ENCODE measurements around the gene MS4A7. TPM values are rescaled to one million over a fixed set of nuclear protein-coding genes. Genes with fewer than 3 reads are reported as not detected.

Gene MS4A7
- polyA plus RNA-seq, 1 of the 3 experiments (the other 2 are of a cell fraction): not detected

DNA sequence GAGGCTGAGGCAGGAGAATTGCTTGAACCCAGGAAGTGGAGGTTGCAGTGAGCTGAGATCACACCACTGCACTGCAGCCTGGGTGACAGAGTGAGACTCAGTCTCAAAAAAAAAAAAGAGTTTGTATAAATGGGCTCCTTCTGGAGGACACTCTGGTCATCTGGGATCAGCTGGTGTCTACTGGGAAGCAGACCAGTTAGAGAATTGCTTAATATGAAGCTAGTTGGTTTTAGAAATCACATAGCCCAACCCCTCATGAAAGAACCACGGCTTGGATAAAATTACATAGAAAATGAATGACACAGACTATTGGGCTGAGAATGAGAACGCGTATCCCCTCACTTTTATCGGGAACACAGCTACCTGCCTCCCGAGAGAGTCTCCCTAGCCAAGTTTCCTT lies 14.7 kb downstream of the MS4A7 start:
- Histone ChIP-seq H3K4me3 (ENCODE audit: low read depth in 2 of 2, low read length in 1 of 2) (no peak overlapping the region), H3K27me3 (ENCODE audit: insufficient read depth) (no peaks in the 10 kb centered on the region), H3K9ac (no peak overlapping the region), H3K4me2 (no peak overlapping the region), H3K4me1 (ENCODE audit: control insufficient read depth in 1 of 2, insufficient read depth in 2 of 2, low read depth in 1 of 2, low read length in 1 of 2) (no peaks in the 10 kb centered on the region), H3K36me3 (replicated peaks in 1 of 2; ENCODE audit: control insufficient read depth in 1 of 2, insufficient read depth in 2 of 2, low read length in 1 of 2) (no peaks in the 10 kb centered on the region), H4K20me1 (ENCODE audit: insufficient read depth) (no peaks in the 10 kb centered on the region), H3K9me3 (no peaks in the 10 kb centered on the region), H3F3A (replicated peaks; ENCODE audit: insufficient read depth) (no peaks in the 10 kb centered on the region), H3K9me2 (no peaks in the 10 kb centered on the region), H3K79me2 (ENCODE audit: insufficient read depth) (no peaks in the 10 kb centered on the region; the same call in 1 of the 2 replicates), H3K27ac (ENCODE audit: low read depth in 2 of 2, low read length in 1 of 2) (no peak overlapping the region), H2AFZ (ENCODE audit: low read depth) (no peak overlapping the region)
- ChIA-PET CTCF (interaction anchor here (1.2 kb wide), 1 partner anchor 29 kb away, joined by 4 read pairs; no protein-coding TSS in a partner anchor), POLR2A (no interaction called here)
- 12% methylated on average over 5 of the region's 5 CpGs for WGBS (ENCODE audit: low lambda C conversion rate)
- no peak for DNase-seq
- TF ChIP-seq, protein P1, sequence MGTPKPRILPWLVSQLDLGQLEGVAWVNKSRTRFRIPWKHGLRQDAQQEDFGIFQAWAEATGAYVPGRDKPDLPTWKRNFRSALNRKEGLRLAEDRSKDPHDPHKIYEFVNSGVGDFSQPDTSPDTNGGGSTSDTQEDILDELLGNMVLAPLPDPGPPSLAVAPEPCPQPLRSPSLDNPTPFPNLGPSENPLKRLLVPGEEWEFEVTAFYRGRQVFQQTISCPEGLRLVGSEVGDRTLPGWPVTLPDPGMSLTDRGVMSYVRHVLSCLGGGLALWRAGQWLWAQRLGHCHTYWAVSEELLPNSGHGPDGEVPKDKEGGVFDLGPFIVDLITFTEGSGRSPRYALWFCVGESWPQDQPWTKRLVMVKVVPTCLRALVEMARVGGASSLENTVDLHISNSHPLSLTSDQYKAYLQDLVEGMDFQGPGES (IDR thresholded peaks at IDR 0.05; ENCODE audit: low read depth, low read length): no peak
- no peak for TF ChIP-seq MEF2A (IDR thresholded peaks at IDR 0.05; ENCODE audit: borderline replicate concordance, low read depth)
- TF ChIP-seq, protein P2, sequence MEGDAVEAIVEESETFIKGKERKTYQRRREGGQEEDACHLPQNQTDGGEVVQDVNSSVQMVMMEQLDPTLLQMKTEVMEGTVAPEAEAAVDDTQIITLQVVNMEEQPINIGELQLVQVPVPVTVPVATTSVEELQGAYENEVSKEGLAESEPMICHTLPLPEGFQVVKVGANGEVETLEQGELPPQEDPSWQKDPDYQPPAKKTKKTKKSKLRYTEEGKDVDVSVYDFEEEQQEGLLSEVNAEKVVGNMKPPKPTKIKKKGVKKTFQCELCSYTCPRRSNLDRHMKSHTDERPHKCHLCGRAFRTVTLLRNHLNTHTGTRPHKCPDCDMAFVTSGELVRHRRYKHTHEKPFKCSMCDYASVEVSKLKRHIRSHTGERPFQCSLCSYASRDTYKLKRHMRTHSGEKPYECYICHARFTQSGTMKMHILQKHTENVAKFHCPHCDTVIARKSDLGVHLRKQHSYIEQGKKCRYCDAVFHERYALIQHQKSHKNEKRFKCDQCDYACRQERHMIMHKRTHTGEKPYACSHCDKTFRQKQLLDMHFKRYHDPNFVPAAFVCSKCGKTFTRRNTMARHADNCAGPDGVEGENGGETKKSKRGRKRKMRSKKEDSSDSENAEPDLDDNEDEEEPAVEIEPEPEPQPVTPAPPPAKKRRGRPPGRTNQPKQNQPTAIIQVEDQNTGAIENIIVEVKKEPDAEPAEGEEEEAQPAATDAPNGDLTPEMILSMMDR (IDR thresholded peaks at IDR 0.05): no peak

DNA sequence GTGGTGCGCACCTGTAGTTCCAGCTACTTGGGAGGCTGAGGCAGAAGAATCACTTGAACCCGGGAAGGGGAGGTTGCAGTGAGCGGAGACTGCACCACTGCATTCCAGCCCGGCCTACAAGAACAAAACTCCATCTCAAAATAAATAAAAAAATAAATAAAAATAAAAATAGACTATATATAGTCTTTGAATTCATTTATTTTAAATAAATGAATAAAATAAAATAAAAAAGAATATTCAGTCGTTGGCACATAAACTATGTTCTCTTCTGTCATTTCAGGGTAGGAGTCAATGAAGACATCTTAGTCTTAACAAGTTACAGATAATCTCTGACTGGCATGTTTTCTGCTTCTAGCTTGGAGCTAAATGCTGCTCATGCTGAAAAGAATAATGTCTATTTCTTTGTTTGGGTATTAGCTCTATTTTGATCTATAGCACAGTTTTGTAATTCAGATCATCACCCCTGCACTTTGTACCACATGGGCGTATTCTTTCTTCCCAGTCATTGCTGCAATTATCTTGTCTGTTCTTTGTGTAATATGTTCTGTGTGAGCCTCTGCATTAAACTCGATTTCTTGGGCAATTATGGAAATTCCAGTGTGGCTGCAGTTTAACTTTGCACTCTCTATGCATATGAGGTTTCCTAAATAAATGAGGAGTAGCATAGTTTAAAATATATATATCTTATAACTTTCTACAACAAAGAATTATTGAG lies 16.5 kb downstream of the MS4A7 start:
- Histone ChIP-seq H2AFZ (ENCODE audit: low read depth) (no peak overlapping the region), H3K79me2 (ENCODE audit: insufficient read depth) (no peaks in the 10 kb centered on the region; the same call in 1 of the 2 replicates), H3K9ac (no peak overlapping the region), H3K4me2 (no peak overlapping the region), H3K4me3 (ENCODE audit: low read depth in 2 of 2, low read length in 1 of 2) (no peak overlapping the region), H3K27me3 (ENCODE audit: insufficient read depth) (no peaks in the 10 kb centered on the region), H3F3A (replicated peaks; ENCODE audit: insufficient read depth) (no peaks in the 10 kb centered on the region), H3K9me3 (no peaks in the 10 kb centered on the region), H3K9me2 (no peaks in the 10 kb centered on the region), H3K4me1 (ENCODE audit: control insufficient read depth in 1 of 2, insufficient read depth in 2 of 2, low read depth in 1 of 2, low read length in 1 of 2) (no peaks in the 10 kb centered on the region), H3K27ac (ENCODE audit: low read depth in 2 of 2, low read length in 1 of 2) (no peak overlapping the region), H3K36me3 (replicated peaks in 1 of 2; ENCODE audit: control insufficient read depth in 1 of 2, insufficient read depth in 2 of 2, low read length in 1 of 2) (no peaks in the 10 kb centered on the region), H4K20me1 (ENCODE audit: insufficient read depth) (no peaks in the 10 kb centered on the region)
- no peak for TF ChIP-seq RFX5 (IDR thresholded peaks at IDR 0.05; ENCODE audit: low read length)
- no peak for TF ChIP-seq FOXM1 (IDR thresholded peaks at IDR 0.05; ENCODE audit: low read depth)
- no peak for TF ChIP-seq POLR2AphosphoS5 (IDR thresholded peaks at IDR 0.05; ENCODE audit: low read depth, low read length)
- CTCF ChIA-PET: no interaction called here
- POLR2A ChIA-PET: no interaction called here
- 9% methylated on average over 7 of the region's 7 CpGs for WGBS (ENCODE audit: low lambda C conversion rate)
- DNase-seq: no peak

DNA sequence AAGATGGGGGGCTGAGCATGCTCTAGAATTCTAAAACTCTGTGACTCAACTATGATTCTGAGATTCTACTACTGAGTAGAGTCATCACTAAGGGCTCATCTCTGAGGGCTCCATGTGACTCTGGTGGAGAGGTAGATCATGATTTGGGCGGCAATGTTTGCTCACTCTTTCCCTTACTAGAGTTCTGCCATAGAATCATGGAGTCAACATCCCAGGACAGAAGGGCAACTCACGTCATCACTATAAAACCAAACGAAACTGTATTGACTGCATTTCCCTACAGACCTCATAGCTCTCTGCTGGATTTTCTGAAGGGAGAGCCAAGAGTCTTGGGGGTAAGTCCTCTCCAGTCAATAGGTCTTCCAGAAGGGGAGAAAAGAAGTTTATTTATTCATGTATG lies 18.1 kb downstream of the MS4A7 start, which contains the start of gene MS4A14:
TSS of gene MS4A14 (plus strand) at position 78 of the 400 bp plus-strand sequence. CDS start at position 198, 120 bp downstream.
- Histone ChIP-seq H3K36me3 (replicated peaks in 1 of 2; ENCODE audit: control insufficient read depth in 1 of 2, insufficient read depth in 2 of 2, low read length in 1 of 2) (no peaks in the 10 kb centered on the region), H3K4me2 (no peak within 1 kb of the TSS), H2AFZ (ENCODE audit: low read depth) (no peak within 1 kb of the TSS), H3K4me3 (ENCODE audit: low read depth in 2 of 2, low read length in 1 of 2) (no peak within 1 kb of the TSS), H3K4me1 (ENCODE audit: control insufficient read depth in 1 of 2, insufficient read depth in 2 of 2, low read depth in 1 of 2, low read length in 1 of 2) (no peaks in the 10 kb centered on the region), H3K9me2 (no peaks in the 10 kb centered on the region), H3F3A (replicated peaks; ENCODE audit: insufficient read depth) (no peaks in the 10 kb centered on the region), H4K20me1 (ENCODE audit: insufficient read depth) (no peaks in the 10 kb centered on the region), H3K79me2 (ENCODE audit: insufficient read depth) (no peaks in the 10 kb centered on the region; the same call in 1 of the 2 replicates), H3K9me3 (no peaks in the 10 kb centered on the region), H3K27ac (ENCODE audit: low read depth in 2 of 2, low read length in 1 of 2) (no peak within 1 kb of the TSS), H3K9ac (no peak within 1 kb of the TSS), H3K27me3 (ENCODE audit: insufficient read depth) (no peaks in the 10 kb centered on the region)
- CTCF ChIA-PET: no interaction called here
- WGBS (ENCODE audit: low lambda C conversion rate): 0% methylated on average over 3 of the region's 3 CpGs
- TF ChIP-seq EZH2phosphoT487 (IDR thresholded peaks at IDR 0.05; ENCODE audit: borderline replicate concordance, low read depth): no peak
- TF ChIP-seq, protein P3, sequence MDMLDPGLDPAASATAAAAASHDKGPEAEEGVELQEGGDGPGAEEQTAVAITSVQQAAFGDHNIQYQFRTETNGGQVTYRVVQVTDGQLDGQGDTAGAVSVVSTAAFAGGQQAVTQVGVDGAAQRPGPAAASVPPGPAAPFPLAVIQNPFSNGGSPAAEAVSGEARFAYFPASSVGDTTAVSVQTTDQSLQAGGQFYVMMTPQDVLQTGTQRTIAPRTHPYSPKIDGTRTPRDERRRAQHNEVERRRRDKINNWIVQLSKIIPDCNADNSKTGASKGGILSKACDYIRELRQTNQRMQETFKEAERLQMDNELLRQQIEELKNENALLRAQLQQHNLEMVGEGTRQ (IDR thresholded peaks at IDR 0.05; ENCODE audit: borderline replicate concordance, low read depth, low read length): no peak
- TF ChIP-seq GABPA (IDR thresholded peaks at IDR 0.05; ENCODE audit: low read depth): no peak
- TF ChIP-seq JUND (IDR thresholded peaks at IDR 0.05): no peak
- no peak for TF ChIP-seq RFX5 (IDR thresholded peaks at IDR 0.05; ENCODE audit: low read length)
- TF ChIP-seq POLR2AphosphoS5 (IDR thresholded peaks at IDR 0.05; ENCODE audit: low read depth, low read length): no peak
- TF ChIP-seq ELF1 (IDR thresholded peaks at IDR 0.05): no peak
- TF ChIP-seq YY1 (IDR thresholded peaks at IDR 0.05; ENCODE audit: low read depth): no peak
- TF ChIP-seq MEF2A (IDR thresholded peaks at IDR 0.05; ENCODE audit: borderline replicate concordance, low read depth): no peak
- TF ChIP-seq, protein P4, sequence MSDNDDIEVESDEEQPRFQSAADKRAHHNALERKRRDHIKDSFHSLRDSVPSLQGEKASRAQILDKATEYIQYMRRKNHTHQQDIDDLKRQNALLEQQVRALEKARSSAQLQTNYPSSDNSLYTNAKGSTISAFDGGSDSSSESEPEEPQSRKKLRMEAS (IDR thresholded peaks at IDR 0.05; ENCODE audit: low read depth): no peak
- TF ChIP-seq, protein P1 (IDR thresholded peaks at IDR 0.05; ENCODE audit: low read depth, low read length): no peak
- POLR2A ChIA-PET: no interaction called here
- DNase-seq: no peak
